ENCODE results near the gene TSPAN18. TPM values are rescaled to one million over a fixed set of nuclear protein-coding genes. Genes with fewer than 3 reads are reported as not detected.

TSPAN18 gene
- total RNA-seq, 3 donors from 2014 or later, result 1.0 to 2.0 (median 1.8) TPM

DNA sequence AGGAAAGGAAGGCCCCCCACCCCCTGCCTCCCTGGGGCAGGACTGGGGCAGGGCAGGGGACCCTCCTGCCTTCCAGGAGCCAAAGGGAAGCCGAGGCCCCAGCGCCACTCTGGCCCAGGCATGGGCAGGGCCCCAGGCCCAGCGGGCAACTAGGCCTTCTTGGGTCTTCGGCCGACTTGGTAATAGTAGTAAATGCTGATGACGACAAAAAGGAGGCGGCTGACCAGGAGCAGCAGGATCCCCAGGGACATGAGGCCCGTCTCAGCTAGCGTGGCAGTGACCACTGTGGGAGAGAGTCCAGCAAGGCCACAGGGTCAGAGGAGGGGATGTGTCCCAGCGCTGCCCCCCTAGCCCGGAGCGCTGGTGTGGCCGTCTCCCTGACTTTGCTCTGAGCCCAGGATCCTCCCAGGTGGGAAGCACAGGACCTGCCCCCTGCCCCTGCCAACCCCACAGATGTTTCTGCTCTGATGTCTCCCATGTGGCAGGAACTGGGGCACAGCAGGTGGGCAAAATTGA is 208.0 kb downstream of the TSPAN18 start:
- no peak for DNase-seq (ENCODE audit: low spot score in 2 of 2)
- no peaks in the 10 kb centered on the region for H3K27me3 ChIP-seq

DNA sequence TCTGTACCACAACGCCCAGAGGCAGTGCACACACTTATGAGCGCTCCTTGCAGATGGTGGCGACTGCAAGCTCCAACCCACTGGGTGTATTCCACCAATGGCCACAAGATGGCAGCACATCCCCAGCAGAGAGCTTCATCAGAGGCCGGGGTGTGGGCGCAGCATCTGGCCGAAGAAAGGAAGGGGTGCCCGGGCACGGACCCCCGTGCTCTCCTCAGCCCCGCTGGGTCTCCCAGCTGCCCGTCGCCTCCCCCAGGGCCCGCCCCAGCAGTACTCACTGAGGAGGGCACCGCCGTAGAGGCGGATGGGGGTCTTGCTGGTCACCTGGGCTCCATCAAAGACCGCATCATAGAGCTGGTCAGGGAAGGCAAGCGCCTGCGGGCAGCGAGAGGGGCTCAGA is 209.8 kb downstream of the TSPAN18 start:
- Histone ChIP-seq H3K27ac (no peak overlapping the region), H3K4me1 (no peaks in the 10 kb centered on the region), H3K27me3 (no peaks in the 10 kb centered on the region), H3K4me3 (no peak overlapping the region), H3K36me3 (no peaks in the 10 kb centered on the region), H3K9me3 (no peaks in the 10 kb centered on the region)
- TF ChIP-seq POLR2A (IDR thresholded peaks at IDR 0.05) (no peak), POLR2AphosphoS5 (IDR thresholded peaks at IDR 0.05) (no peak)
- TF ChIP-seq, protein P1, sequence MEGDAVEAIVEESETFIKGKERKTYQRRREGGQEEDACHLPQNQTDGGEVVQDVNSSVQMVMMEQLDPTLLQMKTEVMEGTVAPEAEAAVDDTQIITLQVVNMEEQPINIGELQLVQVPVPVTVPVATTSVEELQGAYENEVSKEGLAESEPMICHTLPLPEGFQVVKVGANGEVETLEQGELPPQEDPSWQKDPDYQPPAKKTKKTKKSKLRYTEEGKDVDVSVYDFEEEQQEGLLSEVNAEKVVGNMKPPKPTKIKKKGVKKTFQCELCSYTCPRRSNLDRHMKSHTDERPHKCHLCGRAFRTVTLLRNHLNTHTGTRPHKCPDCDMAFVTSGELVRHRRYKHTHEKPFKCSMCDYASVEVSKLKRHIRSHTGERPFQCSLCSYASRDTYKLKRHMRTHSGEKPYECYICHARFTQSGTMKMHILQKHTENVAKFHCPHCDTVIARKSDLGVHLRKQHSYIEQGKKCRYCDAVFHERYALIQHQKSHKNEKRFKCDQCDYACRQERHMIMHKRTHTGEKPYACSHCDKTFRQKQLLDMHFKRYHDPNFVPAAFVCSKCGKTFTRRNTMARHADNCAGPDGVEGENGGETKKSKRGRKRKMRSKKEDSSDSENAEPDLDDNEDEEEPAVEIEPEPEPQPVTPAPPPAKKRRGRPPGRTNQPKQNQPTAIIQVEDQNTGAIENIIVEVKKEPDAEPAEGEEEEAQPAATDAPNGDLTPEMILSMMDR (IDR thresholded peaks at IDR 0.05), result peak; percentile 90 to 98 (median 96)
- intact Hi-C loops (cut with DNase I; ENCODE audit: low total_unique reads), result loop anchor here (10.0 kb wide), 1 partner anchor 398 kb away; no protein-coding TSS in a partner anchor
- DNase-seq (ENCODE audit: low spot score in 2 of 2), result peak; percentile 76 to 86

More for the DNA sequence above, 208.0 kb downstream of the TSPAN18 start:
- intact Hi-C loops (cut with DNase I; ENCODE audit: low total_unique reads), result loop anchor here (5.0 to 10.0 kb wide), 2 partner anchors 173 to 400 kb away; no protein-coding TSS in a partner anchor
- no peak overlapping the region for H3K27ac ChIP-seq
- H3K4me1 ChIP-seq, result no peaks in the 10 kb centered on the region
- no peaks in the 10 kb centered on the region for H3K9me3 ChIP-seq
- H3K36me3 ChIP-seq, result no peaks in the 10 kb centered on the region
- H3K4me3 ChIP-seq, result no peak overlapping the region
- TF ChIP-seq, protein P1 (IDR thresholded peaks at IDR 0.05), result no peak
- no peak for TF ChIP-seq POLR2A (IDR thresholded peaks at IDR 0.05)
- no peak for TF ChIP-seq POLR2AphosphoS5 (IDR thresholded peaks at IDR 0.05)

DNA sequence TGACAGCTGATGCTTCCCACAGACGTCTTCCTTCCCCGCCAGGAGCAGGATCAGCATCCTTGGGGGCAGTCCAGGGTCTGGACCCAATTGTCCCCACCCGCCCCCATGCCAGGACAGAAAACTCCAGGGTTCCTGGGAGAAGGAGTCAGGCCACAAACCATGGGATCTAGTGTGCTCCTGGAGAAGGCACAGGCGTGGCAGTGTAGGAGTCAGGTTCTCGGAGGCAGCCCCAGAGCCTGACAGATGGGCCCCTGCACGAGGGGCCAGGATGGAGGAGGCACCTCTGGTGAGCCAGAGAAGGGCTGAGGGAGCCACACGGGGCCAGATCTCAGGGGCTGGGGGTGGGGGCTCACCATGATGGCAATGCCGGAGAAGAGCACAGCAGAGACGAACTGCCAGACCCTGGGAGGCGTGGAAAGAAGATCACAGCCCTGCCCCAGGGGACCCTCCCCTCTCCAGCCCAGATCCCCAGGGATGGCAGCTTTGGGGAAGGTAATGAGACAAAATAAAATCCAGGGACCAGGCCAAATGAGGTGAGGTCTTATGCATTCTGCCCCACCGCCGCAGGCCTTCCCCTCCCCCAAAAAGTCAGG is 210.3 kb downstream of the TSPAN18 start:
- intact Hi-C loops (cut with DNase I; ENCODE audit: low total_unique reads), result loop anchor here (10.0 kb wide), 1 partner anchor 398 kb away; no protein-coding TSS in a partner anchor
- H3K4me1 ChIP-seq, result no peaks in the 10 kb centered on the region

DNA sequence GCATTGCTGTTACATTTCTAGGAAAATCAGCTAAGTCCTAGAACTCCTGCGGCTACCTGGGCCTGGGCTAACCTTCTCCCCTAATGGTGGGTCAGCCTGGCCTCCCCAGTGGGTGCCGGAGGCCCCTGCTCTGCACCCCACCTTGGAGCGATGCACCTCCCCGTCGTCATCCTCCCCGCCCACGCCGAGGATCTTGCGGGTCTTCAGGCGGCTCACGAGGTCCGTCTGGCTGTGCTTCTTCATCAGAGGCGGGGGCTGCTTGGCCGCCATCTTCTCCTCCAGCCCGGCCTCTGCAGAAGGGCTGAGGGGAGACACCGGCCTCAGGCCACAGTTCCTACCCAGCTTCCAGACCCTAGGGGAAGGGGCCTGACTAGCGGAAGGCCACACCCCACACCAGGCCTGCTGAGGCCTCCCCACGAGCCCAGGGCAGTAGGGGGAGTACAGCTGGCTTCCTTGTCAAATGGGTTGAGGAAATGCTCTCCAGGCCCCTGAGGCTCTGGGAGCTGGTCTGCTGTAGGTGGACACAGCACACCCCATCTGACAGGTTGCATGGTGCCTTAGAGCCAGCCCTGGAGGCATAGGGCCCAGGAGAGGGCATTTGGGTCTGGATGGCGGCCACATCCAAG is 211.4 kb downstream of the TSPAN18 start:
- no peak for DNase-seq (ENCODE audit: low spot score in 2 of 2)
- H3K27ac ChIP-seq, result peak overlapping the region in 1 of 2 donors; percentile 90
- TF ChIP-seq POLR2A (IDR thresholded peaks at IDR 0.05) (no peak), POLR2AphosphoS5 (IDR thresholded peaks at IDR 0.05) (no peak)
- TF ChIP-seq, protein P1 (IDR thresholded peaks at IDR 0.05), result no peak
- H3K9me3 ChIP-seq, result no peaks in the 10 kb centered on the region
- peaks cover 0 to 4% of the 10 kb centered on the region in 2 donors for H3K4me1 ChIP-seq
- H3K4me3 ChIP-seq, result no peak overlapping the region
- no peaks in the 10 kb centered on the region for H3K36me3 ChIP-seq
- H3K27me3 ChIP-seq, result no peaks in the 10 kb centered on the region
- intact Hi-C loops (cut with DNase I; ENCODE audit: low total_unique reads), result loop anchor here (10.0 kb wide), 1 partner anchor 397 kb away; no protein-coding TSS in a partner anchor

More for the DNA sequence above, 210.3 kb downstream of the TSPAN18 start:
- H3K4me3 ChIP-seq, result no peak overlapping the region
- DNase-seq (ENCODE audit: low spot score in 2 of 2), result no peak
- no peaks in the 10 kb centered on the region for H3K36me3 ChIP-seq
- no peak for TF ChIP-seq POLR2AphosphoS5 (IDR thresholded peaks at IDR 0.05)
- no peak for TF ChIP-seq POLR2A (IDR thresholded peaks at IDR 0.05)
- TF ChIP-seq, protein P1 (IDR thresholded peaks at IDR 0.05), result no peak
- no peaks in the 10 kb centered on the region for H3K27me3 ChIP-seq
- no peaks in the 10 kb centered on the region for H3K9me3 ChIP-seq
- no peak overlapping the region for H3K27ac ChIP-seq

All from breast epithelium (tissue), 4 donors.